ENCODE data around the gene MMP27. TPM values are rescaled to one million over a fixed set of nuclear protein-coding genes. Genes with fewer than 3 reads are reported as not detected.

Gene MMP27
- total and polyA plus RNA-seq, 8 donors, result not detected

- H3K9me3 ChIP-seq, result no peaks in the 10 kb centered on the region
- no peaks in the 10 kb centered on the region for H3K4me1 ChIP-seq
- H3K27me3 ChIP-seq, result no peaks in the 10 kb centered on the region
- no peak overlapping the region for H3K27ac ChIP-seq
- DNase-seq, result no peak
- H3K36me3 ChIP-seq, result no peaks in the 10 kb centered on the region
- no peak overlapping the region for H3K4me3 ChIP-seq
- intact Hi-C loops (cut with DNase I; ENCODE audit: low total_unique reads), result no loop called here
- TF ChIP-seq CTCF (IDR thresholded peaks at IDR 0.05) (no peak), POLR2A (IDR thresholded peaks at IDR 0.05) (no peak), POLR2AphosphoS5 (IDR thresholded peaks at IDR 0.05) (no peak), EP300 (IDR thresholded peaks at IDR 0.05) (no peak)
Measured at GRCh38 chr11:102662607-102663006, 43.0 kb downstream of the MMP27 start.

- intact Hi-C loops (cut with DNase I; ENCODE audit: low total_unique reads), result no loop called here
- Histone ChIP-seq H3K9me3 (no peaks in the 10 kb centered on the region), H3K4me1 (no peaks in the 10 kb centered on the region), H3K27me3 (no peaks in the 10 kb centered on the region), H3K4me3 (no peak overlapping the region), H3K36me3 (no peaks in the 10 kb centered on the region), H3K27ac (no peak overlapping the region)
- 84 to 92% (median 88%) methylated on average over 4 of the region's 4 CpGs for WGBS, 5 donors
- TF ChIP-seq POLR2AphosphoS5 (IDR thresholded peaks at IDR 0.05) (no peak), POLR2A (IDR thresholded peaks at IDR 0.05) (no peak), EP300 (IDR thresholded peaks at IDR 0.05) (no peak)
- DNase-seq, result no peak
Measured at GRCh38 chr11:102661040-102661439, 44.5 kb downstream of the MMP27 start.

GRCh38 chr11:102656528-102656927 is 49.0 kb downstream of the MMP27 start:
- TF ChIP-seq CTCF (IDR thresholded peaks at IDR 0.05), result no peak
- TF ChIP-seq POLR2A (IDR thresholded peaks at IDR 0.05), result no peak
- no peak for TF ChIP-seq POLR2AphosphoS5 (IDR thresholded peaks at IDR 0.05)
- TF ChIP-seq EP300 (IDR thresholded peaks at IDR 0.05), result no peak
- 67 to 92% (median 78%) methylated on average over 1 of the region's 1 CpG for WGBS, 5 donors

GRCh38 chr11:102655547-102655946 is 50.0 kb downstream of the MMP27 start:
- Histone ChIP-seq H3K27ac (no peak overlapping the region), H3K9me3 (no peaks in the 10 kb centered on the region), H3K4me1 (no peaks in the 10 kb centered on the region), H3K36me3 (no peaks in the 10 kb centered on the region), H3K4me3 (no peak overlapping the region), H3K27me3 (no peaks in the 10 kb centered on the region)
- 42 to 60% (median 54%) methylated on average over 2 of the region's 2 CpGs for WGBS, 5 donors
- TF ChIP-seq POLR2AphosphoS5 (IDR thresholded peaks at IDR 0.05), result no peak
- TF ChIP-seq EP300 (IDR thresholded peaks at IDR 0.05), result no peak
- TF ChIP-seq POLR2A (IDR thresholded peaks at IDR 0.05), result no peak
- TF ChIP-seq CTCF (IDR thresholded peaks at IDR 0.05), result no peak
- intact Hi-C loops (cut with DNase I; ENCODE audit: low total_unique reads), result no loop called here
- DNase-seq, result no peak

More at GRCh38 chr11:102656528-102656927, 49.0 kb downstream of the MMP27 start:
- Histone ChIP-seq H3K27me3 (no peaks in the 10 kb centered on the region), H3K4me3 (no peak overlapping the region), H3K4me1 (no peaks in the 10 kb centered on the region), H3K36me3 (no peaks in the 10 kb centered on the region), H3K9me3 (no peaks in the 10 kb centered on the region), H3K27ac (no peak overlapping the region)
- DNase-seq, result no peak
- intact Hi-C loops (cut with DNase I; ENCODE audit: low total_unique reads), result no loop called here

GRCh38 chr11:102654761-102655160 is 50.8 kb downstream of the MMP27 start:
- Histone ChIP-seq H3K27me3 (no peaks in the 10 kb centered on the region), H3K4me3 (no peak overlapping the region), H3K9me3 (no peaks in the 10 kb centered on the region), H3K4me1 (no peaks in the 10 kb centered on the region), H3K36me3 (no peaks in the 10 kb centered on the region), H3K27ac (no peak overlapping the region)
- TF ChIP-seq EP300 (IDR thresholded peaks at IDR 0.05), result no peak
- no peak for TF ChIP-seq POLR2AphosphoS5 (IDR thresholded peaks at IDR 0.05)
- TF ChIP-seq CTCF (IDR thresholded peaks at IDR 0.05), result no peak
- TF ChIP-seq POLR2A (IDR thresholded peaks at IDR 0.05), result no peak
- intact Hi-C loops (cut with DNase I; ENCODE audit: low total_unique reads), result no loop called here
- WGBS, 5 donors, result 88 to 95% (median 91%) methylated on average over 1 of the region's 1 CpG
- DNase-seq, result no peak
